ENCODE measurements around the gene IRF2BP2. TPM values are rescaled to one million over a fixed set of nuclear protein-coding genes. Genes with fewer than 3 reads are reported as not detected.

Gene IRF2BP2
- total RNA-seq, 4 donors from 2014 or later: 71.4 to 107 (median 93.8) TPM

- Histone ChIP-seq H3K4me3 (peak overlapping the region; percentile 66 to 87 (median 83)), H3K4me1 (peaks cover 11 to 54% (median 36%) of the 10 kb centered on the region in 4 donors), H3K27me3 (no peaks in the 10 kb centered on the region), H3K36me3 (peaks cover 0 to 23% (median 0%) of the 10 kb centered on the region in 3 donors), H3K27ac (peak overlapping the region; percentile 98 to 100 (median 99)), H3K9me3 (no peaks in the 10 kb centered on the region)
- WGBS, 2 donors: 4% methylated on average over 4 of the region's 4 CpGs
- no peak for DNase-seq (ENCODE audit: low spot score in 2 of 2)
- TF ChIP-seq EP300 (IDR thresholded peaks at IDR 0.05): no peak
- no peak for TF ChIP-seq CTCF (IDR thresholded peaks at IDR 0.05)
- no peak for TF ChIP-seq POLR2A (IDR thresholded peaks at IDR 0.05)
Measured at GRCh38 chr1:234606784-234607108, 3.2 kb downstream of the IRF2BP2 start.

- Histone ChIP-seq H3K27me3 (no peaks in the 10 kb centered on the region), H3K9me3 (no peaks in the 10 kb centered on the region), H3K27ac (peak overlapping the region; percentile 98 to 100 (median 99)), H3K4me1 (peaks cover 15 to 54% (median 36%) of the 10 kb centered on the region in 4 donors), H3K4me3 (peak overlapping the region; percentile 66 to 87 (median 83)), H3K36me3 (peaks cover 0 to 23% (median 0%) of the 10 kb centered on the region in 3 donors)
- WGBS, 2 donors: 0 to 1% methylated on average over 9 of the region's 9 CpGs
- no peak for DNase-seq (ENCODE audit: low spot score in 2 of 2)
- TF ChIP-seq POLR2A (IDR thresholded peaks at IDR 0.05): peak in 1 of 2 donors; percentile 41
- TF ChIP-seq CTCF (IDR thresholded peaks at IDR 0.05): no peak
- peak in 1 of 2 donors; percentile 74 for TF ChIP-seq EP300 (IDR thresholded peaks at IDR 0.05)
Measured at GRCh38 chr1:234605983-234606783, 3.8 kb downstream of the IRF2BP2 start.

- peak overlapping the region; percentile 98 to 100 (median 99) for H3K27ac ChIP-seq
- WGBS, 2 donors: 0 to 1% methylated on average over 3 of the region's 3 CpGs
- TF ChIP-seq CTCF (IDR thresholded peaks at IDR 0.05): no peak
- no peak for TF ChIP-seq POLR2A (IDR thresholded peaks at IDR 0.05)
- no peak for TF ChIP-seq EP300 (IDR thresholded peaks at IDR 0.05)
Measured at GRCh38 chr1:234605399-234605982, 4.5 kb downstream of the IRF2BP2 start.

GRCh38 chr1:234604495-234605398 lies 5.2 kb downstream of the IRF2BP2 start:
- WGBS, 2 donors: 0 to 1% methylated on average over 6 of the region's 6 CpGs
- Histone ChIP-seq H3K27me3 (no peaks in the 10 kb centered on the region), H3K27ac (peak overlapping the region; percentile 98 to 100 (median 99)), H3K4me1 (peaks cover 15 to 60% (median 42%) of the 10 kb centered on the region in 4 donors), H3K4me3 (peak overlapping the region; percentile 66 to 87 (median 83)), H3K9me3 (no peaks in the 10 kb centered on the region), H3K36me3 (peaks cover 0 to 23% (median 0%) of the 10 kb centered on the region in 3 donors)
- TF ChIP-seq EP300 (IDR thresholded peaks at IDR 0.05): no peak
- TF ChIP-seq CTCF (IDR thresholded peaks at IDR 0.05): no peak
- no peak for TF ChIP-seq POLR2A (IDR thresholded peaks at IDR 0.05)
- DNase-seq (ENCODE audit: low spot score in 2 of 2): no peak

More at GRCh38 chr1:234605399-234605982, 4.5 kb downstream of the IRF2BP2 start:
- Histone ChIP-seq H3K27me3 (no peaks in the 10 kb centered on the region), H3K4me3 (peak overlapping the region; percentile 66 to 87 (median 83)), H3K36me3 (peaks cover 0 to 23% (median 0%) of the 10 kb centered on the region in 3 donors), H3K4me1 (peaks cover 15 to 58% (median 41%) of the 10 kb centered on the region in 4 donors), H3K9me3 (no peaks in the 10 kb centered on the region)
- DNase-seq (ENCODE audit: low spot score in 2 of 2): no peak

Measured in tibial nerve (tissue), 4 donors.